A549 treated with AZD2906 at 1 μM for 4 hours (cell line): ENCODE results near the gene ZNF140. TPM values are rescaled to one million over a fixed set of nuclear protein-coding genes. Genes with fewer than 3 reads are reported as not detected.

Experiments used
- total RNA-seq: library from RNA; stranded (reverse); fragments of 200-300 nt; extraction: Qiagen RNA extraction; gene quantifications from 5 replicates; pipeline ENCODE4 v1.2.3, GENCODE V29; 2022

ZNF140 gene
- 7.8 to 12.0 TPM (median 8.6 TPM) in 5 replicates for total RNA-seq

GRCh38 chr12:133080368-133081158, at the start of gene ZNF140:
Gene ZNF140, plus strand, starts transcription at chr12:133080923. Its CDS starts 398 bp downstream, at chr12:133081321.

GRCh38 chr12:133037207-133038005, 43.3 kb upstream of the ZNF140 start, which contains the start of gene ZNF84:
Gene ZNF84, plus strand, starts transcription at chr12:133037509. Its CDS starts 3,959 bp downstream, at chr12:133041468.

GRCh38 chr12:133130038-133130807, 49.5 kb downstream of the ZNF140 start, which contains the start of the genes ZNF10 and ZNF891:
Gene ZNF10, plus strand, starts transcription at chr12:133130627. Its CDS starts 13,866 bp downstream, at chr12:133144493.
Gene ZNF891, minus strand, starts transcription at chr12:133130274. Its CDS starts 8,356 bp downstream, at chr12:133121918.

Other genes with a start within 250 kb of the ZNF140 start
- gene CHFR, start 193.3 kb upstream of the ZNF140 start, total RNA-seq, result 19.2 to 22.5 TPM (median 21.1 TPM) in 5 replicates
- gene ZNF605, start 124.6 kb upstream of the ZNF140 start, total RNA-seq, result 2.0 to 3.7 TPM (median 3.2 TPM) in 5 replicates
- 6.8 to 10.5 TPM (median 8.1 TPM) in 5 replicates for gene ZNF26, start 94.6 kb upstream of the ZNF140 start, total RNA-seq
- 10.3 to 14.1 TPM (median 11.7 TPM) in 5 replicates for gene ZNF84, start 43.4 kb upstream of the ZNF140 start, total RNA-seq
- gene ZNF891, start 49.4 kb downstream of the ZNF140 start, total RNA-seq, result 0.23 to 0.35 TPM (median 0.32 TPM) in 5 replicates
- 0.94 to 1.6 TPM (median 1.2 TPM) in 5 replicates for gene ZNF10, start 49.7 kb downstream of the ZNF140 start, total RNA-seq
- 9.2 to 16.0 TPM (median 9.7 TPM) in 5 replicates for gene ZNF268, start 100.6 kb downstream of the ZNF140 start, total RNA-seq
- gene ANHX, start 155.0 kb downstream of the ZNF140 start, total RNA-seq, result not detected in 5 replicates